ENCODE data around the gene SPATA17. TPM values are rescaled to one million over a fixed set of nuclear protein-coding genes. Genes with fewer than 3 reads are reported as not detected.
A peak's percentile ranks its signal among the peaks of the same experiment; 100 is the strongest.

SPATA17 gene
- total RNA-seq, 2 donors from 2014 or later: 9.3 TPM; not detected in 1

- DNase-seq (ENCODE audit: low spot score): no peak
- Histone ChIP-seq H3K9me3 (no peaks in the 10 kb centered on the region), H3K36me3 (no peaks in the 10 kb centered on the region), H3K4me3 (no peak overlapping the region), H3K4me1 (ENCODE audit: control insufficient read depth in 1 of 2, low read depth in 2 of 2) (no peaks in the 10 kb centered on the region), H3K27me3 (replicated peaks; ENCODE audit: insufficient read depth) (no peaks in the 10 kb centered on the region), H3K27ac (no peak overlapping the region)
- TF ChIP-seq CTCF (IDR thresholded peaks at IDR 0.05): no peak
- no peak for ATAC-seq (ENCODE audit: insufficient number of reproducible peaks, low FRiP score, low read depth)
Observed at GRCh38 chr1:217647791-217648190, 16.6 kb downstream of the SPATA17 start.

- H3K9me3 ChIP-seq: no peaks in the 10 kb centered on the region
- H3K27ac ChIP-seq: no peak overlapping the region
- DNase-seq (ENCODE audit: low spot score): no peak
- H3K4me1 ChIP-seq (ENCODE audit: control insufficient read depth in 1 of 2, low read depth in 2 of 2): no peaks in the 10 kb centered on the region
- no peaks in the 10 kb centered on the region for H3K27me3 ChIP-seq (replicated peaks; ENCODE audit: insufficient read depth)
- no peak for TF ChIP-seq CTCF (IDR thresholded peaks at IDR 0.05)
- no peaks in the 10 kb centered on the region for H3K36me3 ChIP-seq
- ATAC-seq (ENCODE audit: insufficient number of reproducible peaks, low FRiP score, low read depth): no peak
- H3K4me3 ChIP-seq: no peak overlapping the region
Observed at GRCh38 chr1:217650674-217651073, 19.5 kb downstream of the SPATA17 start.

- H3K4me3 ChIP-seq: no peak overlapping the region
- H3K27me3 ChIP-seq (replicated peaks; ENCODE audit: insufficient read depth): no peaks in the 10 kb centered on the region
- no peaks in the 10 kb centered on the region for H3K36me3 ChIP-seq
- DNase-seq (ENCODE audit: low spot score) (no peak), ATAC-seq (ENCODE audit: insufficient number of reproducible peaks, low FRiP score, low read depth) (no peak)
- TF ChIP-seq CTCF (IDR thresholded peaks at IDR 0.05): peak; percentile 23
- H3K27ac ChIP-seq: no peak overlapping the region
- no peaks in the 10 kb centered on the region for H3K9me3 ChIP-seq
- H3K4me1 ChIP-seq (ENCODE audit: control insufficient read depth in 1 of 2, low read depth in 2 of 2): no peaks in the 10 kb centered on the region
Observed at GRCh38 chr1:217660353-217661062, 29.4 kb downstream of the SPATA17 start.

GRCh38 chr1:217661407-217661806 is 30.3 kb downstream of the SPATA17 start:
- TF ChIP-seq CTCF (IDR thresholded peaks at IDR 0.05): no peak
- Histone ChIP-seq H3K27me3 (replicated peaks; ENCODE audit: insufficient read depth) (no peaks in the 10 kb centered on the region), H3K27ac (no peak overlapping the region), H3K4me3 (no peak overlapping the region), H3K4me1 (ENCODE audit: control insufficient read depth in 1 of 2, low read depth in 2 of 2) (no peaks in the 10 kb centered on the region), H3K9me3 (no peaks in the 10 kb centered on the region), H3K36me3 (no peaks in the 10 kb centered on the region)
- no peak for ATAC-seq (ENCODE audit: insufficient number of reproducible peaks, low FRiP score, low read depth)
- no peak for DNase-seq (ENCODE audit: low spot score)

GRCh38 chr1:217668351-217668940 is 37.3 kb downstream of the SPATA17 start:
- no peak for TF ChIP-seq CTCF (IDR thresholded peaks at IDR 0.05)
- H3K36me3 ChIP-seq: no peaks in the 10 kb centered on the region
- no peak for ATAC-seq (ENCODE audit: insufficient number of reproducible peaks, low FRiP score, low read depth)
- H3K27me3 ChIP-seq (replicated peaks; ENCODE audit: insufficient read depth): no peaks in the 10 kb centered on the region
- H3K9me3 ChIP-seq: no peaks in the 10 kb centered on the region
- DNase-seq (ENCODE audit: low spot score): no peak
- H3K27ac ChIP-seq: no peak overlapping the region
- H3K4me3 ChIP-seq: no peak overlapping the region
- no peaks in the 10 kb centered on the region for H3K4me1 ChIP-seq (ENCODE audit: control insufficient read depth in 1 of 2, low read depth in 2 of 2)

Measured in thoracic aorta (tissue), 2 donors.